Skeletal muscle satellite cell (primary cell): ENCODE measurements around the gene MRPS26. TPM values are rescaled to one million over a fixed set of nuclear protein-coding genes. Genes with fewer than 3 reads are reported as not detected.
A peak's percentile ranks its signal among the peaks of the same experiment; 100 is the strongest.
"Not testable (repeated sequence)": the region's sequence is repeated elsewhere in the genome, so short reads cannot be mapped to it uniquely, and the experiment has no call there.

Experiments used
- H3K27me3 ChIP-seq: 2 replicates; pipeline ENCODE4 v1.7.0; 2013; ENCODE audit warnings: low read length; ENCODE audit not compliant: control insufficient read depth, insufficient read depth
- H3K36me3 ChIP-seq: 2 replicates; pipeline ENCODE4 v1.7.0; 2013; ENCODE audit warnings: mild to moderate bottlenecking, control low read depth, low read length; ENCODE audit not compliant: insufficient read depth
- H3K4me1 ChIP-seq: 2 replicates; pipeline ENCODE4 v1.7.0; 2013; ENCODE audit warnings: low read length; ENCODE audit not compliant: control insufficient read depth, insufficient read depth
- H3K4me2 ChIP-seq: 2 replicates; pipeline ENCODE4 v1.7.0; 2013; ENCODE audit warnings: mild to moderate bottlenecking, low read length
- H3K4me3 ChIP-seq: 2 replicates; pipeline ENCODE4 v1.7.0; 2013; ENCODE audit warnings: low read length
- H3K9ac ChIP-seq: 2 replicates; pipeline ENCODE4 v1.7.0; 2013; ENCODE audit warnings: mild to moderate bottlenecking, low read depth, low read length, moderate library complexity
- H3K9me3 ChIP-seq: replicated peaks from 2 replicates; pipeline ENCODE4 v1.7.0; 2013; ENCODE audit warnings: mild to moderate bottlenecking, control low read depth, low read length
- total RNA-seq: library from RNA; depleted of rRNA; stranded (reverse); fragments of >200 nt; gene quantifications from 2 replicates; pipeline ENCODE4 v1.2.3, GENCODE V29; 2012; rRNA removed

MRPS26 gene
- total RNA-seq: 31.9 and 47.7 TPM in 2 replicates

DNA sequence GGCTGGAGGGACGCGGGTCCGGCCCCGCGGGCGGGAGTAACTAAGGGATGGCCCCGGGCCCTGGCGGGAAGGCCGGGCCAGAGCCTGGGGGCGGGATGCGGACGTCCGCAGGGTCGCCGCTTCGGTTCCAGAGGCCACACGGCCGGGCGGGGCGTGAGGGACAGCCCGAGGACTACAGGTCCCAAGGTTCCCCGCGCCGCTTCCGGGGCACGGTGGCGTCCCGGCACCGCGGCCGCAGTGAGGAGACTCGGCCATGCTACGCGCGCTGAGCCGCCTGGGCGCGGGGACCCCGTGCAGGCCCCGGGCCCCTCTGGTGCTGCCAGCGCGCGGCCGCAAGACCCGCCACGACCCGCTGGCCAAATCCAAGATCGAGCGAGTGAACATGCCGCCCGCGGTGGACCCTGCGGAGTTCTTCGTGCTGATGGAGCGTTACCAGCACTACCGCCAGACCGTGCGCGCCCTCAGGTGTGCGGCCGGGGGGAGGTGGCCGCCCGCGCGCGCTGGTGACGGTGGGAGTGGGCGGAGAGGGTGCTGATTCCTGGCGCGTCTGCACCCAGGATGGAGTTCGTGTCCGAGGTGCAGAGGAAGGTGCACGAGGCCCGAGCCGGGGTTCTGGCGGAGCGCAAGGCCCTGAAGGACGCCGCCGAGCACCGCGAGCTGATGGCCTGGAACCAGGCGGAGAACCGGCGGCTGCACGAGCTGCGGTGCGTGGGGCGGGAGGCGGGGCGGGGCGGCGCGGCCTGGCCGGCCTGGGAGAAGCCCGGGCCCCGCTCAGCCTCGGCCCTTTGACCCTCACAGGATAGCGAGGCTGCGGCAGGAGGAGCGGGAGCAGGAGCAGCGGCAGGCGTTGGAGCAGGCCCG is at the start of gene MRPS26:
TSS of gene MRPS26 (plus strand) at position 237 of the 861 bp plus-strand sequence. CDS start at position 254, 17 bp downstream.
- Histone ChIP-seq H3K27me3 (no peaks in the 10 kb centered on the region), H3K4me3 (peak within 1 kb of the TSS; percentile 98), H3K36me3 (peaks cover 29% of the 10 kb centered on the region), H3K9me3 (no peaks in the 10 kb centered on the region), H3K4me2 (peak within 1 kb of the TSS; percentile 94), H3K4me1 (peaks cover 27% of the 10 kb centered on the region), H3K9ac (peak within 1 kb of the TSS; percentile 90)

DNA sequence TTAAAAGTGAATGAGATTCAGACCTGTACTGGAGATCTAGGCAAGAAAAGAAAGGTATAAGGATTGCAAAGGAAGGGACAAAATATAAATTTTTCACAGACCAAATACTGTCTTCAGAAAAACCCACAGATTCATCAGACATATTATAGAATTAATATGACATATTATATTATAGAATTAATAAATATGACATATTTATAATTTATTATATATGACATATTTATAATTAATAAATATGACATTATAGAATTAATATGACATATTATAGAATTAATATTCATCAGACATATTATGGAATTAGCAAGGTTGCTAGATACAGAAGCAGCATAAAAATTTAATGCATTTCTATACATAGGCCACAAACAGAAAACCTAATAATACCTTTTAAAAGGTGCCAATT is 47.1 kb upstream of the MRPS26 start:
- H3K27me3 ChIP-seq: no peaks in the 10 kb centered on the region
- H3K4me1 ChIP-seq: no peaks in the 10 kb centered on the region
- H3K4me2 ChIP-seq: no peak overlapping the region
- no peaks in the 10 kb centered on the region for H3K9me3 ChIP-seq
- no peak overlapping the region for H3K9ac ChIP-seq
- H3K36me3 ChIP-seq: peaks cover 16% of the 10 kb centered on the region
- H3K4me3 ChIP-seq: no peak overlapping the region

DNA sequence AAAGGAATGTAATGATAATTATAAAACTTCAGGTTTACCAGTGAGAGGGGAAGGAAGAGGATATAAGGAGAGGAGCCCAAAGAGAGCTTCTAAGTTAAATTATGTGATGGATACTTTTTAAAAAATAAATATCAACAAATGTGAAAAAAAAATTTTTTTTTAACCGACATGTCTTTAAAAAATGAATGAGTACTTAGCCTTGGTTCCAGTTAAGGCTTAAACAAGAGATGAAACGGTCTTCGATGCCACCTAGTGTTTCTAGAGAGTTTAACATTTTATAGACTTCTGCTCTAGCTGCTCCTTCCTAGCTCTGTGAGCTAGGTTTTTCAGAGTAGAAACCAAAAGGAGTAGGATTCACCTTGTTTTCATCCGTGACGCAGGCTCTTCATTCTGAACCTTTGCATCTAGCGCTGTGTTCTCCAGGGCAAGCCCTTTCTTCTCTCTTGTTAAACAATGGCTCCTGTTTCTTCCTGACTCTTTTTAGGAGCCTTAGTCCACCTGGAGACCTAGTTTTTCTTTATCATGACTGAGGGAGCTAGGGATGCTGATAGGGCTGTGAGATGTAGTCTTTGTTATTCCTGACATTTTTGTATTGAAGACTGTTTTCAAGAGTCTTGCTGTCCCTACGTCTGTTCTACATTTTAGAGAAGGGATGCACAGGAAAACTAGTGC is 44.9 kb upstream of the MRPS26 start:
- Histone ChIP-seq H3K9ac (no peak overlapping the region), H3K4me2 (no peak overlapping the region), H3K4me1 (no peaks in the 10 kb centered on the region), H3K27me3 (no peaks in the 10 kb centered on the region), H3K36me3 (peaks cover 18% of the 10 kb centered on the region), H3K4me3 (no peak overlapping the region), H3K9me3 (no peaks in the 10 kb centered on the region)

DNA sequence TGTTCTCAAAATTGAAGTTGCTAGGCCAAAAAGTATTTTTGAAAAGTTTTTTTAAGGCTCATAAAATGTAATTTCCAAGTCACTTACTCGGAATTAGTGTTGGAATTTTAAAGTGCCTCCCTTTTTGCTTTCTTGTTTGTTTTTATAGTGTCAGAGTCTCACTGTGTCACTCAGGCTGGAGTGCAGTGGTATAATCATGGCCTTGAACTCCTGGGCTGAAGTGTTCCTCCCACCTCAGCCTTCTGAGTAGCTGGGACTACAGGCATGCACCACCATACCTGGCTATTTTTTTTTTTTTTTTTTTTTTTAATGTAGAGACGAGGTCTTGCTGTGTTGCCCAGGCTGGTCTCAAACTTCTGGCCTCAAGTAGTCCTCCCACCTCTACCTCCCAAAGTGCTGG is 42.4 kb upstream of the MRPS26 start:
- no peak overlapping the region for H3K4me3 ChIP-seq
- H3K9me3 ChIP-seq: no peaks in the 10 kb centered on the region
- no peaks in the 10 kb centered on the region for H3K4me1 ChIP-seq
- no peaks in the 10 kb centered on the region for H3K27me3 ChIP-seq
- H3K4me2 ChIP-seq: no peak overlapping the region
- H3K36me3 ChIP-seq: peaks cover 35% of the 10 kb centered on the region
- H3K9ac ChIP-seq: no peak overlapping the region

DNA sequence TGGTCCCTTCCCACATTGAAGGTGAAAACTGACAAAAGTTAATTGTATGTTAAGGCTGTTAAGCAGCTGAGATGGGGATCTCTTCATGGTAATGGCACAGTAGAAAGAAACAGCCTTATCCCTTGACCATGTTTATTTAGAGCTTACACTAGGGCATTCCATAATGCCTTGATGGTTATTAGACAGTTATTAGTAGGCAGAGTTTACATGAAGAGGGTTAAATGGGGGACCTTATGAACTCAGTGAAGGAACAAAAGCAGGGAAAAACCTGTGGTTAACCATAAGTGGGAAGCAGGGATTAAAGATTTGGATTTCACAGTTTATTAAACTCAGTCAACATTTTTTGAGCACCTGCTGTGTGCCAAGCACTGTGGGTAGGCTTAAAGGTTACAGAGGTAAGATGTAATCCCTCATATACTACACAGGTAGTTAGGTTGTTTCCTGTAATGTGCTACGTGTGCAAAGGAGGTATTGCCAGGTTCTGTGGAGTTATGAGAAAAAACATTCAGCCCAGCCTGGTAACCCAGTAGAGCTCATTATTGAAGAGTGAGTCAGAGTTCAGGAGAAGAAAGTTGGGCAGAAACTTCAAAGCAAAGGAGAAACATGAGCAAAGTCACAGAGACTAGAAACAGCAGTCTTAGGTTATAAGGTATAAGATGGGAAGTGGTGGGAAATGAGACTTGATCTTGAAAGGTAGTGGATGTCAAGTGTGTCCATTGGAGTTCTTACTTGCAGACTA is 34.7 kb upstream of the MRPS26 start:
- H3K4me1 ChIP-seq: peaks cover 11% of the 10 kb centered on the region
- H3K4me2 ChIP-seq: no peak overlapping the region
- peaks cover 39% of the 10 kb centered on the region for H3K36me3 ChIP-seq
- no peak overlapping the region for H3K4me3 ChIP-seq
- H3K9ac ChIP-seq: no peak overlapping the region
- no peaks in the 10 kb centered on the region for H3K27me3 ChIP-seq
- no peaks in the 10 kb centered on the region for H3K9me3 ChIP-seq

DNA sequence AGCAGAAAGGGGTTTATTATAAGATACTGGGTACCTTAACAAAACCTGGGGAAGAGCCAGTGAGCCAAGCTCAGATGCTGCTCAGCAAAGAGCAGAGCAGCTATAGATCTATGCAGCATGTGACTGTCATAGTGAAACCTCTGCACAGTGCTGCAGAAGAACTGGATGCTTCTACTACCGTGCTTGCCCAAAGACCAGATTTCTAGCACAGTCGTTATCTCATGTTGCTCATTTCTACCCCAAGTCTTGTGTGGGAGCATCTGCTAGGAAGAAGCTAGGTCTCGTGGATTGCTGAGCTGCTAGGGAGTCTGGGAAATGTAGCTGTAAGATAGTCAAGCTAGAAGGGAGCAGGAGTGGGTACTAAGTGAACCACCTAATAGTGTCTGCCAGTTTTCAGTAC is 34.1 kb upstream of the MRPS26 start:
- no peak overlapping the region for H3K9ac ChIP-seq
- peaks cover 36% of the 10 kb centered on the region for H3K36me3 ChIP-seq
- H3K9me3 ChIP-seq: no peaks in the 10 kb centered on the region

DNA sequence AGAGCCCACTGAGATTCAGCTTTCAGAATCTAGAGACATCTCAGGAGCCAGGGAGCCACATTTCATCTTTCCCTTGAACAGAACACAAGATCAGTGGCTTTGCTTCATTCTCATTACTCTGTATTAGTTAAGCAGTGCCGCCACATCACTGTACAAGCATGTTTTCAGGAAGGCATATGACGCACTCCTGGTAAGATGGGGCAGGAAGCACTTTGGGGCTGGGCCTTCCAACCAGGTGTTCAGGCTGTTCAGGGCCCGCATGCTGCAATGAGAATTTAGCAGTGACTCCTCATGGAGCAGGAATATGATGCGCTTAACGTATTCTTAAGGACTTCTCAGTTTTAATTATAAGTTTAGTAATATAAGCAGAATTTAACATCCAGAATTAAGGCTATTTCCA is 32.1 kb upstream of the MRPS26 start:
- H3K27me3 ChIP-seq: no peaks in the 10 kb centered on the region
- H3K4me1 ChIP-seq: peaks cover 11% of the 10 kb centered on the region
- peaks cover 20% of the 10 kb centered on the region for H3K36me3 ChIP-seq
- no peak overlapping the region for H3K4me3 ChIP-seq
- no peaks in the 10 kb centered on the region for H3K9me3 ChIP-seq
- no peak overlapping the region for H3K9ac ChIP-seq
- H3K4me2 ChIP-seq: no peak overlapping the region

More for the DNA sequence above, 34.1 kb upstream of the MRPS26 start:
- Histone ChIP-seq H3K4me3 (no peak overlapping the region), H3K27me3 (no peaks in the 10 kb centered on the region), H3K4me2 (no peak overlapping the region), H3K4me1 (peaks cover 11% of the 10 kb centered on the region)

DNA sequence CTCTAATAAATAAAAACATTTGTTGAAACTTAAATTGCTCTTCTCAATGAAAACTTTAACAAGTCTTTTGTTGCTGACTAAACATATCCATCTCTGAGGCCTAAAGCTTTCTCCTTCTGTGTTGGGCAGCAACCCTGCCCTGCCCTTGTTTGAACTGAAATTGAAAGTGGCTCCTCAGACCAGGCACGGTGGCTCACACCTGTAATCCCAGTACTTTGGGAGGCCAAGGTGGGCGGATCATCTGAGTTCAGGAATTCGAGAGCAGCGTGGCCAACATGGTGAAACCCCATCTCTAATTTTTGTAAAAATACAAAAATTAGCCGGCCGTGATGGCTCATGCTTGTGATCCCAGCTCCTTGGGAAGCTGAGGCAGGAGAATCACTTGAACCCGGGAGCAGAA is 31.7 kb upstream of the MRPS26 start:
- Histone ChIP-seq H3K27me3 (no peaks in the 10 kb centered on the region), H3K4me1 (peaks cover 11% of the 10 kb centered on the region), H3K9me3 (no peaks in the 10 kb centered on the region), H3K36me3 (peaks cover 18% of the 10 kb centered on the region), H3K4me2 (no peak overlapping the region), H3K9ac (no peak overlapping the region), H3K4me3 (no peak overlapping the region)

DNA sequence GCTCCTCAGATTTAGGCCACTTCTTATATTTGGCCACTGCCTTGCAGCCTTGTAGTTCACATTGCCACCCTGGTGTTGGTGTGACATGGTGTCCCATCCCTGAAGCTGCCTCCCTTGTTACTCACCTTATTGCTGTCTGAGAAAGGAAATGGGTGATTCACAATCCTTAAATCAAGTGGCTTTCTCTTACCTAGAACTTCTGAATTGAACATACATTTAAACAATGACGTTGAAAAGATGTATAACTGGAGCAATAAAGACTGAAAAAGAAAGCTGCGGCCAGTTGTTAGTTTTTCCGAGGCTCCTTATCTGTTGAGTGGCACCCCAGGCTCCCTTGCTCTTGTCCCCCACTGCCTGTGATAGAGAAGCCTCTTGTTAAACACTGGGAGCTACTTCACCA is 31.2 kb upstream of the MRPS26 start:
- H3K4me1 ChIP-seq: peaks cover 11% of the 10 kb centered on the region
- H3K27me3 ChIP-seq: no peaks in the 10 kb centered on the region
- no peak overlapping the region for H3K4me3 ChIP-seq
- H3K36me3 ChIP-seq: peaks cover 13% of the 10 kb centered on the region
- no peak overlapping the region for H3K4me2 ChIP-seq
- H3K9ac ChIP-seq: no peak overlapping the region
- H3K9me3 ChIP-seq: no peaks in the 10 kb centered on the region

DNA sequence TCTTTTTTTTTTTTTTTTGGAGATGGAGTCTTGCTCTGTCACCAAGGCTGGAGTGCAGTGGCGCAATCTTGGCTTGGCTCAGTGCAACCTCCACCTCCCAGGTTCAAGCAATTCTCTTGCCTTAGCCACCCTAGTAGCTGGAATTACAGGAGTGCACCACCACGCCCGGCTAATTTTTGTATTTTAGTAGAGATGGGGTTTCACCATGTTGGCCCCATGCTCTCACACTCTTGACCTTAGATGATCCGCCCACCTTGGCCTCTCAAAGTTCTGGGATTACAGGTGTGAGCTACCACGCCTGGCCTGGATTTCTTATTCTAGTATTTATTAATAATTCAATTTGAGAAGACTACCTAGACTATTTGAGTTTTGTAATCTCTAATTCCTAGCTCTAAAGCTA is 30.6 kb upstream of the MRPS26 start:
- not testable (repeated sequence) for H3K4me3 ChIP-seq, H3K9me3 ChIP-seq, H3K4me2 ChIP-seq, H3K36me3 ChIP-seq, H3K9ac ChIP-seq, H3K27me3 ChIP-seq
- peaks cover 11% of the 10 kb centered on the region for H3K4me1 ChIP-seq

DNA sequence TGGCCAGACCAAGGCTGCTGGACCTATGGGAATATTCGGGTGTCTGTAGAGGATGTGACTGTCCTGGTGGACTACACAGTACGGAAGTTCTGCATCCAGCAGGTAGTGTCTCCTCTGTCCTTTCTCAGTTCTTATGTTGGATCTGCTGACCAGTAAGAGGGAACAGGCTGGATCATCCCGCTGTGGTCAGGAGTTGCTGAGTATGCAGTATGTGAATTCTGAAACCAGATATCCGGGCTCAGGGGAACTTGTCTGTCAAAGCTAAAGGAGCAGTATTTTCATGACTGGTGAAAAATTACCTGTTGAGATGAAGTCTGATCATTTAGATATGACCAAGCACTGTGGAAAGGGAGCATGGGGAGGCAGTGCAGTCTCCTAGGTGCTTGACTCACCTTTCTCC is 24.5 kb upstream of the MRPS26 start:
- Histone ChIP-seq H3K9ac (no peak overlapping the region), H3K4me2 (no peak overlapping the region), H3K27me3 (no peaks in the 10 kb centered on the region), H3K9me3 (no peaks in the 10 kb centered on the region), H3K4me3 (no peak overlapping the region), H3K4me1 (no peaks in the 10 kb centered on the region), H3K36me3 (peaks cover 26% of the 10 kb centered on the region)
